Esophagus muscularis mucosa (tissue), 4 donors: ENCODE results near the gene PPIL1. TPM values are rescaled to one million over a fixed set of nuclear protein-coding genes. Genes with fewer than 3 reads are reported as not detected.
"Not testable (repeated sequence)": the region's sequence is repeated elsewhere in the genome, so short reads cannot be mapped to it uniquely, and the experiment has no call there.

Experiments
- DNase-seq: peaks from one replicate; pipeline ENCODE4 v3.0.0-alpha.2; 2017; ENCODE audit errors: extremely low spot score
- H3K27ac ChIP-seq, 4 donors: fragments of 200-600 bp; sonication (generic); replicated peaks in 1 of 4; 1 replicate in 3 of 4; 2 replicates in 1 of 4; pipeline ENCODE4 v1.5.1; 2016 to 2019; ENCODE audit warnings: mild to moderate bottlenecking in 1 of 4
- H3K27me3 ChIP-seq, 4 donors: fragments of 200-600 bp; sonication (generic); one replicate each; pipeline versions ENCODE4 v1.5.1 to v1.6.0; 2016 to 2019
- H3K36me3 ChIP-seq, 4 donors: fragments of 200-600 bp; sonication (generic); one replicate each; pipeline ENCODE4 v1.5.1; 2016 to 2019
- H3K4me1 ChIP-seq, 4 donors: fragments of 200-600 bp; sonication (generic); one replicate each; pipeline ENCODE4 v1.5.1; 2016 to 2019
- H3K4me3 ChIP-seq, 4 donors: fragments of 200-600 bp; sonication (generic); 1 replicate in 2 of 4; 2 replicates in 2 of 4; pipeline ENCODE4 v1.5.1; 2016 to 2019; ENCODE audit warnings: mild to moderate bottlenecking in 4 of 4, moderate library complexity in 1 of 4
- H3K9me3 ChIP-seq, 4 donors: fragments of 200-600 bp; sonication (generic); 1 replicate in 3 of 4; 2 replicates in 1 of 4; pipeline ENCODE4 v1.5.1; 2016 to 2019
- CTCF ChIP-seq, 3 experiments: fragments of 200-600 bp in 2 of 3; fragments of 450-650 bp in 1 of 3; sonication (generic) in 2 of 3; IDR thresholded peaks; one replicate each; pipeline ENCODE4 v1.5.1; 2017 to 2019; ENCODE audit warnings: antibody characterized with exemption in 3 of 3, mild to moderate bottlenecking in 2 of 3, moderate library complexity in 1 of 3
- EP300 ChIP-seq: sonication (generic); formaldehyde crosslinking; IDR thresholded peaks from one replicate; pipeline ENCODE4 v1.6.1; 2017; ENCODE audit warnings: antibody characterized with exemption
- POLR2A ChIP-seq: fragments of 450-650 bp; IDR thresholded peaks from one replicate; pipeline ENCODE4 v1.6.1; 2017; ENCODE audit warnings: antibody characterized with exemption, moderate library complexity, mild to moderate bottlenecking, low read depth
- POLR2AphosphoS5 ChIP-seq, 2 donors: sonication (generic); formaldehyde crosslinking; IDR thresholded peaks; one replicate each; pipeline ENCODE4 v1.6.1; 2017; ENCODE audit warnings: antibody characterized with exemption in 2 of 2
- WGBS: methylation state at CpG from one replicate; pipeline ENCODE4 v1.1.5; 2018; 5-methylcytosine and 5-hydroxymethylcytosine counted together
- intact Hi-C: fragments of 100-400 bp; cut with DNase I; formaldehyde crosslinking; loops from one replicate; pipeline ENCODE4 v1.15.1; 2023
- total RNA-seq, 4 donors: library from RNA; depleted of rRNA; stranded (reverse); fragments of >200 nt; gene quantifications; one replicate each; pipeline versions ENCODE4 v1.1.0 to v1.2.1, GENCODE V29; 2016

PPIL1 gene
- total RNA-seq, 4 donors from 2014 or later: 17.6 to 30.3 (median 25.4) TPM

GRCh38 chr6:36813526-36813925, 61.1 kb downstream of the PPIL1 start:
- H3K27me3 ChIP-seq: no peaks in the 10 kb centered on the region
- peaks cover 0 to 5% (median 1%) of the 10 kb centered on the region in 4 donors for H3K4me1 ChIP-seq
- TF ChIP-seq EP300 (no peak), POLR2AphosphoS5 (IDR thresholded peaks at IDR 0.05) (no peak)
- H3K9me3 ChIP-seq: no peaks in the 10 kb centered on the region
- H3K36me3 ChIP-seq: no peaks in the 10 kb centered on the region
- intact Hi-C loops: no loop called here
- WGBS: 64% methylated on average over 3 of the region's 3 CpGs
- H3K27ac ChIP-seq: no peak overlapping the region
- DNase-seq: no peak
- no peak overlapping the region for H3K4me3 ChIP-seq

DNA sequence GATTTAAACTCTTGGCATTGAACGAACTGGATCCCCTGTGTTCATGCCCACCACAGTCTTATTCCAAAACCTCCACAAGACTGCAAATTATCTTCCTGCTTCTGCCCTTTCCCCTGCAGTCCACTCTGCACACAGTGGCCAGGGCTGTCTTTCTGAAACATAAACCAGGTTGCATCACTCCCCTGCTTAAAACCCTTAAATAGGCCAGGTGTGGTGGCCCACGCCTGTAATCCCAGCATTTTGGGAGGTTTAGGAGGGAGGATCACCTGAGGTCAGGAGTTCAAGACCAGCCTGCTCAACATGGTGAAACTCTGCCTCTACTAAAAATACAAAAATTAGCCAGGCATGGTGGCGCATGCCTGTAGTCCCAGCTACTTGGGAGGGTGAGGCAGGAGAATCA, 61.6 kb downstream of the PPIL1 start:
- intact Hi-C loops, H3K4me1 ChIP-seq, DNase-seq, H3K36me3 ChIP-seq, H3K27ac ChIP-seq, H3K4me3 ChIP-seq, H3K27me3 ChIP-seq, H3K9me3 ChIP-seq: not testable (repeated sequence)
- 98% methylated on average over 3 of the region's 3 CpGs for WGBS

GRCh38 chr6:36809941-36810803, 64.4 kb downstream of the PPIL1 start:
- Histone ChIP-seq H3K36me3 (no peaks in the 10 kb centered on the region), H3K27me3 (peaks cover 0 to 6% (median 0%) of the 10 kb centered on the region in 4 donors), H3K27ac (no peak overlapping the region), H3K4me3 (no peak overlapping the region), H3K4me1 (peaks cover 0 to 5% (median 1%) of the 10 kb centered on the region in 4 donors), H3K9me3 (no peaks in the 10 kb centered on the region)
- TF ChIP-seq EP300 (no peak), POLR2A (no peak), POLR2AphosphoS5 (IDR thresholded peaks at IDR 0.05) (no peak), CTCF (IDR thresholded peaks at IDR 0.05) (no peak)
- intact Hi-C loops: no loop called here
- no peak for DNase-seq
- 81% methylated on average over 16 of the region's 16 CpGs for WGBS

- H3K27me3 ChIP-seq: peaks cover 0 to 6% (median 0%) of the 10 kb centered on the region in 4 donors
- no peak overlapping the region for H3K4me3 ChIP-seq
- TF ChIP-seq EP300 (no peak), CTCF (IDR thresholded peaks at IDR 0.05) (no peak), POLR2AphosphoS5 (IDR thresholded peaks at IDR 0.05) (no peak), POLR2A (no peak)
- peaks cover 0 to 5% (median 1%) of the 10 kb centered on the region in 4 donors for H3K4me1 ChIP-seq
- intact Hi-C loops: no loop called here
- H3K36me3 ChIP-seq: no peaks in the 10 kb centered on the region
- 93% methylated on average over 6 of the region's 6 CpGs for WGBS
- H3K9me3 ChIP-seq: no peaks in the 10 kb centered on the region
- no peak for DNase-seq
- no peak overlapping the region for H3K27ac ChIP-seq
These were observed 65.4 kb downstream of the PPIL1 start for GRCh38 chr6:36809156-36809555.

GRCh38 chr6:36808634-36809033, 66.0 kb downstream of the PPIL1 start:
- Histone ChIP-seq H3K4me3 (no peak overlapping the region), H3K36me3 (no peaks in the 10 kb centered on the region), H3K9me3 (no peaks in the 10 kb centered on the region), H3K27me3 (peaks cover 0 to 6% (median 0%) of the 10 kb centered on the region in 4 donors), H3K27ac (no peak overlapping the region), H3K4me1 (peaks cover 0 to 5% (median 1%) of the 10 kb centered on the region in 4 donors)
- WGBS: 100% methylated on average over 5 of the region's 5 CpGs
- no peak for TF ChIP-seq CTCF (IDR thresholded peaks at IDR 0.05)
- TF ChIP-seq POLR2AphosphoS5 (IDR thresholded peaks at IDR 0.05): no peak
- intact Hi-C loops: no loop called here
- DNase-seq: no peak

GRCh38 chr6:36807750-36808149, 66.9 kb downstream of the PPIL1 start:
- whole genome bisulfite sequencing: 97% methylated on average over 6 of the region's 7 CpGs
- no peak for DNase-seq

More at GRCh38 chr6:36807750-36808149, 66.9 kb downstream of the PPIL1 start:
- Histone ChIP-seq H3K27ac (no peak overlapping the region), H3K4me1 (peaks cover 0 to 5% (median 1%) of the 10 kb centered on the region in 4 donors), H3K27me3 (peaks cover 0 to 6% (median 0%) of the 10 kb centered on the region in 4 donors), H3K36me3 (no peaks in the 10 kb centered on the region), H3K9me3 (no peaks in the 10 kb centered on the region), H3K4me3 (no peak overlapping the region)
- TF ChIP-seq CTCF (IDR thresholded peaks at IDR 0.05): no peak
- TF ChIP-seq POLR2AphosphoS5 (IDR thresholded peaks at IDR 0.05): no peak
- intact Hi-C loops: no loop called here
